GM20000 (cell line): ENCODE measurements around the gene AQR.

Experiments
- DNase-seq: peaks from one replicate; pipeline ENCODE4 v3.0.0; 2012; ENCODE audit warnings: low spot score
- CTCF ChIP-seq: IDR thresholded peaks from 2 replicates; pipeline ENCODE4 v1.5.1; 2012; ENCODE audit warnings: mild to moderate bottlenecking, control low read depth; ENCODE audit errors: extremely low read depth, missing control alignments

The AQR gene

GRCh38 chr15:34804776-34805175 lies 164.8 kb downstream of the AQR start:
- DNase-seq, result no peak
- no peak for TF ChIP-seq CTCF

GRCh38 chr15:34804113-34804512 lies 165.4 kb downstream of the AQR start:
- TF ChIP-seq CTCF, result no peak
- DNase-seq, result no peak

GRCh38 chr15:34802803-34803750 lies 166.5 kb downstream of the AQR start:
- DNase-seq, result no peak
- TF ChIP-seq CTCF, result no peak

DNA sequence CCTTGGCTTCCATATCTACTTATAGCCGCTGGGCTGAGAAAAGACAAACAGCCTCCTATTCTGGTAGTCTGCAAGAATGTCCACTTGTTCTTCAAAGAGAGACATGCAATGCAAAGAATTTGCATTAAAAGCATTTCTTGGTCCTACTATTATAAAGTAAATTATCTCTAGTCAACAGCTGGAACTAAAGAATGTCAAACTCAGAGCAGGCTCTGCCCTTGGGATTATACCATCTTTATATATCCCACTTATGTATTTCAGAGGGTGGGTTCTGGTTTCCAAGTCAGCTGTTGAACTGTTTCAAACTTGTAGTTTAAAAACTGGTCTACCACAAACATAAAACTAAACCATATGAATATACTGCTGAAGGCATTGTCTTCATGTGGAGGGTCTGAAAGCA lies 167.2 kb downstream of the AQR start:
- no peak for DNase-seq
- no peak for TF ChIP-seq CTCF
